ENCODE results near the gene CAMSAP1.

CAMSAP1 gene

GRCh38 chr9:135931349-135931820, 24.0 kb upstream of the CAMSAP1 start:
- Histone ChIP-seq H3F3A (ENCODE audit: insufficient read depth, low read length) (no peaks in the 10 kb centered on the region), H3K9me3 (ENCODE audit: low read length) (no peaks in the 10 kb centered on the region), H3K27me3 (ENCODE audit: insufficient read depth, low read length) (no peaks in the 10 kb centered on the region), H2AFZ (ENCODE audit: low read length) (no peak overlapping the region), H3K4me3 (ENCODE audit: low read depth, low read length, poor library complexity, severe bottlenecking) (no peak overlapping the region), H3K36me3 (ENCODE audit: insufficient read depth, low read length) (peaks cover 42% of the 10 kb centered on the region), H3K79me2 (ENCODE audit: insufficient read depth, low read length) (no peaks in the 10 kb centered on the region), H3K27ac (ENCODE audit: low read depth, low read length, poor library complexity, severe bottlenecking) (no peak overlapping the region), H3K9me2 (ENCODE audit: low read depth, low read length) (no peaks in the 10 kb centered on the region), H3K4me2 (ENCODE audit: low read length) (no peak overlapping the region), H4K20me1 (ENCODE audit: insufficient read depth, low read length) (no peaks in the 10 kb centered on the region), H3K4me1 (ENCODE audit: insufficient read depth, low read length, severe bottlenecking) (no peaks in the 10 kb centered on the region), H3K9ac (ENCODE audit: low read length) (no peak overlapping the region)
- no peak for TF ChIP-seq EZH2 (IDR thresholded peaks at IDR 0.05; ENCODE audit: borderline replicate concordance, low read length)
- TF ChIP-seq, protein P1, sequence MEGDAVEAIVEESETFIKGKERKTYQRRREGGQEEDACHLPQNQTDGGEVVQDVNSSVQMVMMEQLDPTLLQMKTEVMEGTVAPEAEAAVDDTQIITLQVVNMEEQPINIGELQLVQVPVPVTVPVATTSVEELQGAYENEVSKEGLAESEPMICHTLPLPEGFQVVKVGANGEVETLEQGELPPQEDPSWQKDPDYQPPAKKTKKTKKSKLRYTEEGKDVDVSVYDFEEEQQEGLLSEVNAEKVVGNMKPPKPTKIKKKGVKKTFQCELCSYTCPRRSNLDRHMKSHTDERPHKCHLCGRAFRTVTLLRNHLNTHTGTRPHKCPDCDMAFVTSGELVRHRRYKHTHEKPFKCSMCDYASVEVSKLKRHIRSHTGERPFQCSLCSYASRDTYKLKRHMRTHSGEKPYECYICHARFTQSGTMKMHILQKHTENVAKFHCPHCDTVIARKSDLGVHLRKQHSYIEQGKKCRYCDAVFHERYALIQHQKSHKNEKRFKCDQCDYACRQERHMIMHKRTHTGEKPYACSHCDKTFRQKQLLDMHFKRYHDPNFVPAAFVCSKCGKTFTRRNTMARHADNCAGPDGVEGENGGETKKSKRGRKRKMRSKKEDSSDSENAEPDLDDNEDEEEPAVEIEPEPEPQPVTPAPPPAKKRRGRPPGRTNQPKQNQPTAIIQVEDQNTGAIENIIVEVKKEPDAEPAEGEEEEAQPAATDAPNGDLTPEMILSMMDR (IDR thresholded peaks at IDR 0.05; ENCODE audit: low read length) = no peak

- Histone ChIP-seq H3K27ac (ENCODE audit: low read depth, low read length, poor library complexity, severe bottlenecking) (no peak overlapping the region), H3K4me1 (ENCODE audit: insufficient read depth, low read length, severe bottlenecking) (no peaks in the 10 kb centered on the region), H3K79me2 (ENCODE audit: insufficient read depth, low read length) (no peaks in the 10 kb centered on the region), H3K27me3 (ENCODE audit: insufficient read depth, low read length) (no peaks in the 10 kb centered on the region), H3K36me3 (ENCODE audit: insufficient read depth, low read length) (peaks cover 36% of the 10 kb centered on the region), H3K9me2 (ENCODE audit: low read depth, low read length) (no peaks in the 10 kb centered on the region), H4K20me1 (ENCODE audit: insufficient read depth, low read length) (no peaks in the 10 kb centered on the region), H2AFZ (ENCODE audit: low read length) (no peak overlapping the region), H3K4me2 (ENCODE audit: low read length) (no peak overlapping the region), H3K4me3 (ENCODE audit: low read depth, low read length, poor library complexity, severe bottlenecking) (no peak overlapping the region), H3K9ac (ENCODE audit: low read length) (no peak overlapping the region), H3F3A (ENCODE audit: insufficient read depth, low read length) (no peaks in the 10 kb centered on the region), H3K9me3 (ENCODE audit: low read length) (no peaks in the 10 kb centered on the region)
- TF ChIP-seq EZH2 (IDR thresholded peaks at IDR 0.05; ENCODE audit: borderline replicate concordance, low read length) = no peak
- TF ChIP-seq, protein P1 (IDR thresholded peaks at IDR 0.05; ENCODE audit: low read length) = no peak
Observed at GRCh38 chr9:135930446-135931345, 23.4 kb upstream of the CAMSAP1 start.

- H3K27me3 ChIP-seq (ENCODE audit: insufficient read depth, low read length) = no peaks in the 10 kb centered on the region
- no peak overlapping the region for H3K4me3 ChIP-seq (ENCODE audit: low read depth, low read length, poor library complexity, severe bottlenecking)
- H3K36me3 ChIP-seq (ENCODE audit: insufficient read depth, low read length) = peaks cover 28% of the 10 kb centered on the region
- no peaks in the 10 kb centered on the region for H3K79me2 ChIP-seq (ENCODE audit: insufficient read depth, low read length)
- H3K9ac ChIP-seq (ENCODE audit: low read length) = no peak overlapping the region
- no peak overlapping the region for H3K4me2 ChIP-seq (ENCODE audit: low read length)
- no peaks in the 10 kb centered on the region for H3K4me1 ChIP-seq (ENCODE audit: insufficient read depth, low read length, severe bottlenecking)
- TF ChIP-seq, protein P1 (IDR thresholded peaks at IDR 0.05; ENCODE audit: low read length) = no peak
- H3K9me3 ChIP-seq (ENCODE audit: low read length) = no peaks in the 10 kb centered on the region
- H3K9me2 ChIP-seq (ENCODE audit: low read depth, low read length) = no peaks in the 10 kb centered on the region
- no peak overlapping the region for H2AFZ ChIP-seq (ENCODE audit: low read length)
- no peaks in the 10 kb centered on the region for H3F3A ChIP-seq (ENCODE audit: insufficient read depth, low read length)
- no peak overlapping the region for H3K27ac ChIP-seq (ENCODE audit: low read depth, low read length, poor library complexity, severe bottlenecking)
- H4K20me1 ChIP-seq (ENCODE audit: insufficient read depth, low read length) = no peaks in the 10 kb centered on the region
Observed at GRCh38 chr9:135929656-135930445, 22.5 kb upstream of the CAMSAP1 start.
